ENCODE data around the gene HRG.

HRG gene

DNA sequence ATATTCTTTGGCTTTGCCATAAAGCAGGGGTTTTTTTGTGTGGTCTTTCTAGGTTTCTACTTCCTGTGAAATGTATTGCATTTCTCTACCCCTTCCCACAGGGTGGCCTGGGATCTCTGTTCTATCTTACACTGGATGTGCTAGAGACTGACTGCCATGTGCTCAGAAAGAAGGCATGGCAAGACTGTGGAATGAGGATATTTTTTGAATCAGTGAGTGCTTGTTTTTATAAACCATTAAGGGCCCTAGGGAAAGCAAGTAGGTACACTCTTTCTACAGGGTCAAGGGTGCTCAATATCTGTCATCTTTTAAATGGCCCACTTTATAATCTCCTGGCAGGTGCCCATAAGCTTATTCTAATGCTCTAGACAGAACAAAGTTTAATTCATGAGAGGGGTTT lies 24.9 kb upstream of the HRG start:
- no peaks in the 10 kb centered on the region for H3K9me3 ChIP-seq (ENCODE audit: severe bottlenecking)
- DNase-seq, result no peak
- TF ChIP-seq, protein P1, sequence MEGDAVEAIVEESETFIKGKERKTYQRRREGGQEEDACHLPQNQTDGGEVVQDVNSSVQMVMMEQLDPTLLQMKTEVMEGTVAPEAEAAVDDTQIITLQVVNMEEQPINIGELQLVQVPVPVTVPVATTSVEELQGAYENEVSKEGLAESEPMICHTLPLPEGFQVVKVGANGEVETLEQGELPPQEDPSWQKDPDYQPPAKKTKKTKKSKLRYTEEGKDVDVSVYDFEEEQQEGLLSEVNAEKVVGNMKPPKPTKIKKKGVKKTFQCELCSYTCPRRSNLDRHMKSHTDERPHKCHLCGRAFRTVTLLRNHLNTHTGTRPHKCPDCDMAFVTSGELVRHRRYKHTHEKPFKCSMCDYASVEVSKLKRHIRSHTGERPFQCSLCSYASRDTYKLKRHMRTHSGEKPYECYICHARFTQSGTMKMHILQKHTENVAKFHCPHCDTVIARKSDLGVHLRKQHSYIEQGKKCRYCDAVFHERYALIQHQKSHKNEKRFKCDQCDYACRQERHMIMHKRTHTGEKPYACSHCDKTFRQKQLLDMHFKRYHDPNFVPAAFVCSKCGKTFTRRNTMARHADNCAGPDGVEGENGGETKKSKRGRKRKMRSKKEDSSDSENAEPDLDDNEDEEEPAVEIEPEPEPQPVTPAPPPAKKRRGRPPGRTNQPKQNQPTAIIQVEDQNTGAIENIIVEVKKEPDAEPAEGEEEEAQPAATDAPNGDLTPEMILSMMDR (IDR thresholded peaks at IDR 0.05; ENCODE audit: low read depth, low read length), result no peak
- H3K4me3 ChIP-seq (ENCODE audit: low read depth, low read length), result no peak overlapping the region
- H3K27me3 ChIP-seq (ENCODE audit: insufficient read depth, low read depth, severe bottlenecking), result peaks cover 8% of the 10 kb centered on the region
- no peak overlapping the region for H3K27ac ChIP-seq
- H3K36me3 ChIP-seq, result no peaks in the 10 kb centered on the region

DNA sequence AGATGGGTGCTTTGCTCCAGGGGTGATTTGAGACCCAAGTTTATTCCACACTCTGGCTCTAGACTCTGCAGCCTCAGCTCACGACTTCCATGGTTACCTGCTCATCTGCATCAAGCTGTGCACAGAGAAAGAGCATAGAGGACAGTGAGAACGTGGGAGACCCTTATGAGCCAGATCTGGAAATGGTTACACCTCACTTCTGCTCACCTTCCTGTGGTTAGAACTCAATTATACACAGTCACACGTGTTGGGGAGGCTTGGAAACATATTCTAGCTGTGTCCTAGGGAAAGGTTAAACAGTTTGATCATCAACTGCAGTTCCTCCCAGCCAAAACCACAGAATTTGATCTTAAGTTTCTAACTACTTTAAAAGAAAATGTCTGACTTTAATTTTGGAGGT lies 23.8 kb upstream of the HRG start:
- no peak for DNase-seq
- TF ChIP-seq, protein P1 (IDR thresholded peaks at IDR 0.05; ENCODE audit: low read depth, low read length), result no peak

DNA sequence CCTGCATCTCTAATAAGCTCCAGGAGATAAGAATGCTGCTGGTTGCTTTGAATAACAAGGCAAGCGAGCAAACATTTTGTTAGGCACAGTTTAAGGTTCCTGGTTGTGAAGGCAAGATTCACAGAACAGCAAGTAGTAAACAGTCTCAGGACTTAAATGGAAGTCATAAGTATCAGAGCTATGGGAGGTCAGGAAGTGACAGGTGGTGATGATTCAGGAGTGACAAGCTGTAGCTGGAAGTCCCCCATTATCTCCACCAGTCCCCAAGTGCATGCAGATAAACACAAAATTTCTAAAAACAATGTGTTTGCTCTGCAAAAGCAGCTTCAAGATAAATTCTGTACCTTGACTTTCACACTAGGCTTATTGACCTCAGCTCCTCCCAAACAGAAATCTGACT lies 22.3 kb upstream of the HRG start:
- Histone ChIP-seq H3K4me3 (ENCODE audit: low read depth, low read length) (no peak overlapping the region), H3K27ac (no peak overlapping the region), H3K36me3 (no peaks in the 10 kb centered on the region), H3K9me3 (ENCODE audit: severe bottlenecking) (no peaks in the 10 kb centered on the region), H3K27me3 (ENCODE audit: insufficient read depth, low read depth, severe bottlenecking) (peaks cover 8% of the 10 kb centered on the region)
- DNase-seq, result no peak
- TF ChIP-seq, protein P1 (IDR thresholded peaks at IDR 0.05; ENCODE audit: low read depth, low read length), result no peak

More for the DNA sequence above, 23.8 kb upstream of the HRG start:
- Histone ChIP-seq H3K4me3 (ENCODE audit: low read depth, low read length) (no peak overlapping the region), H3K27ac (no peak overlapping the region), H3K36me3 (no peaks in the 10 kb centered on the region), H3K27me3 (ENCODE audit: insufficient read depth, low read depth, severe bottlenecking) (peaks cover 8% of the 10 kb centered on the region), H3K9me3 (ENCODE audit: severe bottlenecking) (no peaks in the 10 kb centered on the region)

DNA sequence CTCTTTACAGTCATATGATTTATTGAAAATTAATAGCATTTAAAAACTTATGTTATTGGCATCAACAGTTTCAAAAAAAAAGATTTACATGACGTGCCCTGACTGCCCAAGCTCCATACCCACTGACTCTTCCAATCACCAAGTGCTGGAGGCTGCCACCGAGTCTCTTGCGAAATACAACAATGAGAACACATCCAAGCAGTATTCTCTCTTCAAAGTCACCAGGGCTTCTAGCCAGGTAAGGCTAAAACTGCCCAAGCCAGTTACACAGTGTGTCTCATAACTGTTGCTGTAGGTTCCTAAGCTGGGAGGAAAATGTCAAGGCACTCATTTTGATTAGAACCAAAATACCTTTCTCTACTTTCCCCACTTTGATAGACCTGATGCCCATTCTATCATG lies 21.1 kb upstream of the HRG start:
- peaks cover 8% of the 10 kb centered on the region for H3K27me3 ChIP-seq (ENCODE audit: insufficient read depth, low read depth, severe bottlenecking)
- H3K36me3 ChIP-seq, result no peaks in the 10 kb centered on the region
- no peak for DNase-seq
- H3K4me3 ChIP-seq (ENCODE audit: low read depth, low read length), result no peak overlapping the region
- H3K9me3 ChIP-seq (ENCODE audit: severe bottlenecking), result no peaks in the 10 kb centered on the region
- TF ChIP-seq, protein P1 (IDR thresholded peaks at IDR 0.05; ENCODE audit: low read depth, low read length), result no peak
- no peak overlapping the region for H3K27ac ChIP-seq

DNA sequence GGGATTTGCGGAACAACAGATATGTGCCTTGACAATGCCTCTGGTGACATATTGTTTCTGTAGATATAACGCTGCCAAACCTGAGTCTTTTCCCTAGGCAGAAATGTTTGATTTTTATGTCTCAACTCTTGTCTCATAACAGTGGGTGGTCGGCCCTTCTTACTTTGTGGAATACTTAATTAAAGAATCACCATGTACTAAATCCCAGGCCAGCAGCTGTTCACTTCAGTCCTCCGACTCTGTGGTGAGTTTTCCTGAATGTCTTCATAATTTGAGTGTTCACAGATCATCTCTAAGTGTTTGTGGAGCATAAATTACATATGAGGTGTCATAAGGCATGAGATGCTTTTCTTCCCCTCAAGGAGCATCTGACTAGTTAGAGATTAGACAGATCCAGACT lies 19.7 kb upstream of the HRG start:
- Histone ChIP-seq H3K27ac (no peak overlapping the region), H3K27me3 (ENCODE audit: insufficient read depth, low read depth, severe bottlenecking) (peaks cover 12% of the 10 kb centered on the region), H3K36me3 (no peaks in the 10 kb centered on the region), H3K4me3 (ENCODE audit: low read depth, low read length) (no peak overlapping the region), H3K9me3 (ENCODE audit: severe bottlenecking) (no peaks in the 10 kb centered on the region)
- DNase-seq, result no peak
- TF ChIP-seq, protein P1 (IDR thresholded peaks at IDR 0.05; ENCODE audit: low read depth, low read length), result no peak

DNA sequence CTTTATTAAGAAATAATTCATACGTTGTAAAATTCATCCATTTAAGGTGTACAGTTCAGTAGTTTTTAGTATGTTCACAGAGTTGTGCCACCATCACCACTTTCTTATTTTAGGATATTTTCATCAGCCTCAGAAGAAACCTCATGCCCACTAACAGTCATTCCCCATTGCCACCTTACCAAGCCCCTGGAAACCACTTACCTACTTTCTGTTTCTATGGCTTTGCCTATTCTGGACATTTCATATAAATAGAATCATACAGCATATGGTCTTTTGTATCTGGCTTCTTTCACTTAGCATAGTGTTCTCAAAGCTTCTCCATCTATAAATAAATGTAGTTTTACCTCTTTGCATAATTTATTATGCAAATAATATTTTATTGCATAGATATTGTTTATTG lies 19.0 kb upstream of the HRG start:
- Histone ChIP-seq H3K4me3 (ENCODE audit: low read depth, low read length) (no peak overlapping the region), H3K27me3 (ENCODE audit: insufficient read depth, low read depth, severe bottlenecking) (peaks cover 6% of the 10 kb centered on the region), H3K9me3 (ENCODE audit: severe bottlenecking) (no peaks in the 10 kb centered on the region), H3K27ac (no peak overlapping the region), H3K36me3 (no peaks in the 10 kb centered on the region)
- TF ChIP-seq, protein P1 (IDR thresholded peaks at IDR 0.05; ENCODE audit: low read depth, low read length), result no peak
- DNase-seq, result no peak

Data from WERI-Rb-1 (cell line).